Glutamatergic neuron (in vitro differentiated cells): Measurements from ENCODE around the gene GFOD1. TPM values are rescaled to one million over a fixed set of nuclear protein-coding genes. Genes with fewer than 3 reads are reported as not detected.

Source experiments
- DNase-seq: peaks from one replicate; pipeline ENCODE4 v3.0.0; 2022
- H3K27ac Mint-ChIP-seq: one replicate; pipeline ENCODE4 v1.8.0; 2020; ENCODE audit warnings: mild to moderate bottlenecking, mixed read lengths, inconsistent platforms; ENCODE audit not compliant: unreplicated experiment
- H3K27me3 Mint-ChIP-seq: one replicate; pipeline ENCODE4 v1.8.0; 2020; ENCODE audit warnings: mild to moderate bottlenecking, moderate library complexity, mixed read lengths, inconsistent platforms; ENCODE audit not compliant: unreplicated experiment
- H3K36me3 Mint-ChIP-seq: one replicate; pipeline ENCODE4 v1.8.0; 2020; ENCODE audit warnings: mild to moderate bottlenecking, mixed read lengths, inconsistent platforms; ENCODE audit not compliant: unreplicated experiment
- H3K4me1 Mint-ChIP-seq: one replicate; pipeline ENCODE4 v1.8.0; 2020; ENCODE audit warnings: mild to moderate bottlenecking, low read depth, mixed read lengths, inconsistent platforms; ENCODE audit not compliant: unreplicated experiment
- H3K4me3 Mint-ChIP-seq: one replicate; pipeline ENCODE4 v1.8.0; 2020; ENCODE audit warnings: mild to moderate bottlenecking, mixed read lengths, inconsistent platforms; ENCODE audit not compliant: unreplicated experiment
- H3K9me3 Mint-ChIP-seq: one replicate; pipeline ENCODE4 v1.8.0; 2020; ENCODE audit warnings: mild to moderate bottlenecking, moderate library complexity, mixed read lengths, inconsistent platforms; ENCODE audit not compliant: unreplicated experiment
- CTCF ChIP-seq: fragments of 200-600 bp; sonication (generic); IDR thresholded peaks from one replicate; pipeline ENCODE4 v1.5.0; 2021; ENCODE audit not compliant: partially characterized antibody, unreplicated experiment
- total RNA-seq: library from RNA; stranded (reverse); fragmentation: NEBNext Ultra II Directional; extraction: Animal tissue kit (Norgen Biotek cat#: 25700); gene quantifications from one replicate; pipeline ENCODE4 v1.2.1, GENCODE V29; 2021; ENCODE audit not compliant: unreplicated experiment

GFOD1 gene
- total RNA-seq, 1 donor from 2014 or later: 4.1 TPM

GRCh38 chr6:13457577-13457976 lies 29.8 kb downstream of the GFOD1 start:
- H3K9me3 Mint-ChIP-seq: no peaks in the 10 kb centered on the region
- no peak overlapping the region for H3K27ac Mint-ChIP-seq
- no peak overlapping the region for H3K4me3 Mint-ChIP-seq
- H3K27me3 Mint-ChIP-seq: peaks cover 4% of the 10 kb centered on the region
- no peak for DNase-seq
- H3K4me1 Mint-ChIP-seq: peaks cover 4% of the 10 kb centered on the region
- no peak for TF ChIP-seq CTCF
- H3K36me3 Mint-ChIP-seq: no peaks in the 10 kb centered on the region

GRCh38 chr6:13455552-13455966 lies 31.8 kb downstream of the GFOD1 start:
- Mint-ChIP-seq H3K4me3 (no peak overlapping the region), H3K36me3 (no peaks in the 10 kb centered on the region), H3K4me1 (peaks cover 3% of the 10 kb centered on the region), H3K9me3 (no peaks in the 10 kb centered on the region), H3K27ac (no peak overlapping the region), H3K27me3 (no peaks in the 10 kb centered on the region)
- no peak for TF ChIP-seq CTCF
- DNase-seq: no peak

GRCh38 chr6:13454286-13455221 lies 32.8 kb downstream of the GFOD1 start:
- Mint-ChIP-seq H3K4me1 (peaks cover 3% of the 10 kb centered on the region), H3K9me3 (no peaks in the 10 kb centered on the region), H3K4me3 (no peak overlapping the region), H3K27ac (no peak overlapping the region), H3K36me3 (no peaks in the 10 kb centered on the region), H3K27me3 (no peaks in the 10 kb centered on the region)
- no peak for TF ChIP-seq CTCF
- no peak for DNase-seq

- DNase-seq: no peak
- no peak overlapping the region for H3K27ac Mint-ChIP-seq
- no peak for TF ChIP-seq CTCF
These were observed 33.6 kb downstream of the GFOD1 start for GRCh38 chr6:13453771-13454251.

DNA sequence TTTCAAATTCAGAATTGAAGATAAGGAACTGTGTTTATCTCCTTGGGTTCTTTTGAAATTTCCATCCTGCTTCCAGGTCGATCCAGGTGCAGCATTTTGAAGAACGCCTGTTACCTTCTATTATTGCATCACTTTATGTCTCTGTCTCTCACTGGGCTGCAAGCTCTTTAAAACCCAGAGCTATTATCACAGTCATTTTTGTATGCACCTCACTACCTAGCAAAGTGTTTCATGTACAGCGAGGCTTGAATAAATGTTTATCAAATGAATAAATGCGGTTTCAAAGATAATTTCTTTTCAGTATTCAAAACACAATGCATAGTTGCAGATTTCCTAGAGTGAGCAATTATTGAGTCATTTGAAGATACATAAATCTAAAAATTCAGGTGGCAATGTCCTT lies 34.2 kb downstream of the GFOD1 start:
- TF ChIP-seq CTCF: no peak
- H3K36me3 Mint-ChIP-seq: no peaks in the 10 kb centered on the region
- peaks cover 3% of the 10 kb centered on the region for H3K4me1 Mint-ChIP-seq
- no peak overlapping the region for H3K4me3 Mint-ChIP-seq
- no peak for DNase-seq
- H3K9me3 Mint-ChIP-seq: no peaks in the 10 kb centered on the region
- H3K27me3 Mint-ChIP-seq: peaks cover 1% of the 10 kb centered on the region
- H3K27ac Mint-ChIP-seq: no peak overlapping the region

More at GRCh38 chr6:13453771-13454251, 33.6 kb downstream of the GFOD1 start:
- H3K36me3 Mint-ChIP-seq: no peaks in the 10 kb centered on the region
- H3K4me3 Mint-ChIP-seq: no peak overlapping the region
- no peaks in the 10 kb centered on the region for H3K9me3 Mint-ChIP-seq
- peaks cover under 1% of the 10 kb centered on the region for H3K27me3 Mint-ChIP-seq
- H3K4me1 Mint-ChIP-seq: peaks cover 3% of the 10 kb centered on the region
